HG03045 (cell line): ENCODE results near the gene GPR119.
"Not testable (repeated sequence)": the region's sequence is repeated elsewhere in the genome, so short reads cannot be mapped to it uniquely, and the experiment has no call there.

ENCODE experiments used
- ATAC-seq: cut with Tn5 transposase; IDR thresholded peaks from one replicate; pipeline ENCODE4 v1.9.1; 2021; ENCODE audit warnings: mild to moderate bottlenecking, moderate library complexity; ENCODE audit not compliant: unreplicated experiment

Gene GPR119

DNA sequence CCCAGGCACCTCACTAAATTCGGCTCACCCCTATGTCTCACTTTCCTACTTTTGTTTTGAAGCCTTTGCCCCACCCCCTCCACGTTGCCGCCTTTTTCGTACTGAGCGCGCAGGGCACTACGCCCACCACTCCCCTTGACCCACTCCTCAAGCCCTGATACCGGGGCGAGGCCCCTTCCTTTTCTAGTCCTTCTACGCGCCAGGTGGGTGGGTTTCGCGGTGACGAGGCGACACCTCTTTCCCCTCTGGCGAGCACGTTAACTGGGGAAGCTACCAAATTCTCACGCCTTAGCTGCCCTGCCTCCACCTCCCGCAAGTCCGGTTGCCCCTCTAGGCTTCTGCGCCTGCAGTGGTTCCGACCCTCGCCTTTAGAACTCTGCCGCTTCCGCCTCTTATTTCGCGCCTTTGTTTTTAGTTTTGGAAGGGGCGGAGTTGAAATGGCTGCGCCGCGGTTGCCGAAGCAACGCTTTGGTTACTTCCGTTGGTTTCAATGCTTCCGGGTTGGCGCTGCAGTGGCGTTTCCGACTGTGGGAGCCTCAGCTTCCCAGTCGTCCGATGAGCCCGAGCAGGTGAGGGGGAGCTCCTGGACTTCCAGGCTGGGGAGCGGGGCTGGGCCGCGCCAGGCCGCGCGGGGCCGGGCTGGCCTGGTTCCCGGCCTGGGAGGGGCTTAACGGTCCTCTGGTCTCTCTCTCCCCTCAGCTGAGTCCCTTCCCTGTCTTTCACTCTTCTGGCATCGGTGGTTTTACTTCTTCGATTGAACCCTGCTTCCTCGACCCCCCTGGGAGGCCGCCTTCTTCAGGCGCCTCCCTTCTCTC lies 45.9 kb downstream of the GPR119 start, which contains the start of gene SLC25A14:
Gene SLC25A14 (plus strand): TSS at position 512 of the 815 bp plus-strand sequence. CDS start 360 bp downstream, outside the sequence.
- ATAC-seq, result peak; percentile 98

DNA sequence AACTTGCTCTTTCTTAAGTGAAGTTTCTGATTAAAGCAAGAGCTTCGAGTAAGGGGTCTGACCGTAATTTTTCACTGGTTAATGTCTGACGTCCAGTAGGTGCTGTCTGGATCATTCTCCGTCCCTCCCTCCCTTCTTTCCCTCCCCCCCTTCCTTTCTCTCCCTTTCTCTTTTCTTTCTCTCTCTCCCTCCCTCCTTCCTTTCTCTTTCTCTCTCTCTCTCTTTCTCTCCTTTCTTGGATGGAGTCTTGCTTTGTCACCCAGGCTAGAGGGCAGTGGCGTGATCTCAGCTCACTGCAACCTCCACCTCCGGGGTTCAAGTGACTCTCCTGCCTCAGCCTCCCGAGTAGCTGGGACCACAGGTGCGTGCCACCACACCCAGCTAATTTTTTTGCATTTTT lies 46.6 kb downstream of the GPR119 start:
- not testable (repeated sequence) for ATAC-seq

DNA sequence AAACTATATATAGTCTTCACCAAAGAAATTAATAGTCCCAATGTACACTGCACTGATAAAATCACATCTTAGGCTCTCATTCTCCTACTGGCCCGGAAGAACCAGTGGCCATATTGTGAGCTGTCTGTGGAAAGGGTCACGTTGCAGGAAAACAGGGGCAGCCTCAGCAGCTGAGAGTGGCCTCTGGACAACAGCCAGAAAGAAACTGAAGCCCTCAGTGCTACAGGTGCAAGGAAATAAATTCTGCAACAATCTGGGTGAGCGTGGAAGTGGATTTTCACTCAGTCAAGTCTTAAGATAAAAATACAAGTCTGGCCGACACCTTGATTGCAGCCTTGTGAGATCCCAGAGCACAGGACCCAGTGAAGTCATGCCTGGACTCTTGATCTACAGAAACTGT lies 48.9 kb downstream of the GPR119 start:
- no peak for ATAC-seq
